Activated T-helper 1 cell treated with Interleukin-2 at 50 U/mL for 16 hours (primary cell): Measurements from ENCODE around the gene DNLZ.
A peak's percentile ranks its signal among the peaks of the same experiment; 100 is the strongest.

Experiments
- DNase-seq: peaks from one replicate; pipeline ENCODE4 v3.0.0-alpha.2; 2020; ENCODE audit warnings: low read depth

Gene DNLZ

GRCh38 chr9:136343121-136343883, 20.2 kb downstream of the DNLZ start:
- DNase-seq = no peak

- peak; percentile 23 for DNase-seq
Measured at GRCh38 chr9:136342181-136343120, 21.1 kb downstream of the DNLZ start.

GRCh38 chr9:136341769-136342168, 21.8 kb downstream of the DNLZ start:
- no peak for DNase-seq

- no peak for DNase-seq
Measured at GRCh38 chr9:136341042-136341655, 22.4 kb downstream of the DNLZ start.

- DNase-seq = no peak
Measured at GRCh38 chr9:136340356-136341041, 23.0 kb downstream of the DNLZ start.

- no peak for DNase-seq
Measured at GRCh38 chr9:136339958-136340310, 23.6 kb downstream of the DNLZ start.

GRCh38 chr9:136339173-136339957, 24.2 kb downstream of the DNLZ start:
- DNase-seq = no peak

GRCh38 chr9:136338511-136338910, 25.0 kb downstream of the DNLZ start:
- no peak for DNase-seq

GRCh38 chr9:136337416-136338395, 25.8 kb downstream of the DNLZ start:
- DNase-seq = no peak

- no peak for DNase-seq
Measured at GRCh38 chr9:136336881-136337280, 26.7 kb downstream of the DNLZ start.

- no peak for DNase-seq
Measured at GRCh38 chr9:136336156-136336870, 27.2 kb downstream of the DNLZ start.

GRCh38 chr9:136335296-136336155, 28.0 kb downstream of the DNLZ start:
- no peak for DNase-seq

- DNase-seq = no peak
Measured at GRCh38 chr9:136334541-136334940, 29.0 kb downstream of the DNLZ start.

GRCh38 chr9:136333486-136333885, 30.1 kb downstream of the DNLZ start:
- no peak for DNase-seq

GRCh38 chr9:136333045-136333444, 30.5 kb downstream of the DNLZ start:
- no peak for DNase-seq

- no peak for DNase-seq
Measured at GRCh38 chr9:136332482-136332983, 31.0 kb downstream of the DNLZ start.

- no peak for DNase-seq
Measured at GRCh38 chr9:136331556-136332481, 31.7 kb downstream of the DNLZ start.
